H1 (cell line): ENCODE data around the gene PRR19.

Experiments
- CBX8 ChIP-seq: fragments of 300-800, 300-1000 bp; sonication (generic); IDR thresholded peaks from 2 replicates; pipeline ENCODE4 v1.7.1; 2016; ENCODE audit warnings: low read depth, low read length, borderline replicate concordance
- CREB1 ChIP-seq: IDR thresholded peaks from 2 replicates; pipeline ENCODE4 v1.6.1; 2012; ENCODE audit warnings: inconsistent platforms
- EP300 ChIP-seq, 2 experiments: IDR thresholded peaks; 1 replicate in 1 of 2; 2 replicates in 1 of 2; pipeline ENCODE4 v1.6.1; 2011 to 2012; ENCODE audit warnings: low read depth in 2 of 2, low read length in 2 of 2, mild to moderate bottlenecking in 2 of 2, borderline replicate concordance in 1 of 2, inconsistent platforms in 1 of 2, moderate library complexity in 1 of 2
- MAFK ChIP-seq: IDR thresholded peaks from 2 replicates; pipeline ENCODE4 v1.6.1; 2012; ENCODE audit warnings: low read depth, mild to moderate bottlenecking, improper control_type of control experiment, low read length
- POLR2A ChIP-seq, 2 experiments: IDR thresholded peaks; 1 replicate in 1 of 2; 2 replicates in 1 of 2; pipeline ENCODE4 v1.6.1; 2011; ENCODE audit warnings: low read depth in 2 of 2, low read length in 2 of 2, mild to moderate bottlenecking in 2 of 2; ENCODE audit errors: control extremely low read depth in 1 of 2
- POLR2AphosphoS5 ChIP-seq: IDR thresholded peaks from 2 replicates; pipeline ENCODE4 v1.6.1; 2011; ENCODE audit warnings: low read depth, low read length
- SAP30 ChIP-seq: fragments of 300-600 bp; sonication (generic); IDR thresholded peaks from 2 replicates; pipeline ENCODE4 v1.7.1; 2012; ENCODE audit warnings: low read length, moderate library complexity, mild to moderate bottlenecking, inconsistent platforms; ENCODE audit not compliant: insufficient read depth, insufficient replicate concordance
- SIN3A ChIP-seq, 2 experiments: IDR thresholded peaks in 1 of 2; conservative IDR thresholded peaks in 1 of 2; 2 replicates each; pipeline ENCODE4 v1.6.1; 2011 to 2012; ENCODE audit warnings: low read length in 2 of 2, improper control_type of control experiment in 1 of 2, low read depth in 1 of 2, mild to moderate bottlenecking in 1 of 2
- SIRT6 ChIP-seq: IDR thresholded peaks from one replicate; pipeline ENCODE4 v1.7.1; 2012; ENCODE audit warnings: low read length, inconsistent platforms
- SRF ChIP-seq: IDR thresholded peaks from 2 replicates; pipeline ENCODE4 v1.6.1; 2011; ENCODE audit warnings: mild to moderate bottlenecking, low read depth, low read length, moderate library complexity
- TAF1 ChIP-seq: IDR thresholded peaks from 2 replicates; pipeline ENCODE4 v1.6.1; 2011; ENCODE audit warnings: mild to moderate bottlenecking, low read depth, low read length
- TF ChIP-seq, protein P1 (sequence below): IDR thresholded peaks from 2 replicates; pipeline ENCODE4 v1.6.1; 2012; ENCODE audit warnings: inconsistent platforms
- TF ChIP-seq, protein P2 (sequence below), 3 experiments: IDR thresholded peaks; 1 replicate in 2 of 3; 2 replicates in 1 of 3; pipeline versions ENCODE4 v1.5.1 to v1.6.1; 2011; ENCODE audit warnings: low read length in 3 of 3, mild to moderate bottlenecking in 3 of 3, inconsistent platforms in 2 of 3, low read depth in 1 of 3, moderate library complexity in 1 of 3; ENCODE audit not compliant: insufficient read depth in 1 of 3; ENCODE audit errors: control extremely low read depth in 1 of 3
- TF ChIP-seq, protein P3 (sequence below): IDR thresholded peaks from 2 replicates; pipeline ENCODE4 v1.6.1; 2011; ENCODE audit warnings: low read depth, mild to moderate bottlenecking, low read length; ENCODE audit not compliant: insufficient read depth

DNA sequence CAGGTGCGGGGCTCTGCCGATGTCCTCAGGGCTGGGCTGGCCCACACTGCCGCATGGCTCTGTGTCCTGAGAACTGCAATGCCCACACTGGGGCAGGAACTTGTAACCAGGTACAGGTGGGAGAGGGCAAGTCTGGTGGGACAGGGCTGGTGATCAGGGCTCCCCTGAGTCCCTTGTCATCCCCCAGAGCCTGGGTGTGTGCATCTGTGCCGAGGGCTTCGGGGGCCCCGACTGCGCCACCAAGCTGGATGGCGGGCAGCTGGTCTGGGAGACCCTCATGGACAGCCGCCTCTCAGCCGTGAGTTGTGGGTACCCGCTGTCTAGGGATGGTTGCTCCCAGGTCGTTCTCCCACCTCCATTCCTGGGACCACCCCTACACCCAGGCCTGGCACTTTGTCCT lies 54.0 kb downstream of the PRR19 start:
- TF ChIP-seq, protein P1, sequence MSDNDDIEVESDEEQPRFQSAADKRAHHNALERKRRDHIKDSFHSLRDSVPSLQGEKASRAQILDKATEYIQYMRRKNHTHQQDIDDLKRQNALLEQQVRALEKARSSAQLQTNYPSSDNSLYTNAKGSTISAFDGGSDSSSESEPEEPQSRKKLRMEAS = no peak
- no peak for TF ChIP-seq CBX8
- TF ChIP-seq, protein P2, sequence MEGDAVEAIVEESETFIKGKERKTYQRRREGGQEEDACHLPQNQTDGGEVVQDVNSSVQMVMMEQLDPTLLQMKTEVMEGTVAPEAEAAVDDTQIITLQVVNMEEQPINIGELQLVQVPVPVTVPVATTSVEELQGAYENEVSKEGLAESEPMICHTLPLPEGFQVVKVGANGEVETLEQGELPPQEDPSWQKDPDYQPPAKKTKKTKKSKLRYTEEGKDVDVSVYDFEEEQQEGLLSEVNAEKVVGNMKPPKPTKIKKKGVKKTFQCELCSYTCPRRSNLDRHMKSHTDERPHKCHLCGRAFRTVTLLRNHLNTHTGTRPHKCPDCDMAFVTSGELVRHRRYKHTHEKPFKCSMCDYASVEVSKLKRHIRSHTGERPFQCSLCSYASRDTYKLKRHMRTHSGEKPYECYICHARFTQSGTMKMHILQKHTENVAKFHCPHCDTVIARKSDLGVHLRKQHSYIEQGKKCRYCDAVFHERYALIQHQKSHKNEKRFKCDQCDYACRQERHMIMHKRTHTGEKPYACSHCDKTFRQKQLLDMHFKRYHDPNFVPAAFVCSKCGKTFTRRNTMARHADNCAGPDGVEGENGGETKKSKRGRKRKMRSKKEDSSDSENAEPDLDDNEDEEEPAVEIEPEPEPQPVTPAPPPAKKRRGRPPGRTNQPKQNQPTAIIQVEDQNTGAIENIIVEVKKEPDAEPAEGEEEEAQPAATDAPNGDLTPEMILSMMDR (IDR thresholded peaks at IDR 0.05; ENCODE audit: control extremely low read depth in 1 of 3, insufficient read depth in 1 of 3, low read depth in 1 of 3, low read length in 3 of 3) = no peak
- TF ChIP-seq SIN3A (conservative IDR thresholded peaks at IDR 0.05 in 1 of 2, IDR thresholded peaks at IDR 0.05 in 1 of 2; ENCODE audit: low read depth in 1 of 2, low read length in 2 of 2) = no peak
- no peak for TF ChIP-seq CREB1
- TF ChIP-seq POLR2A (IDR thresholded peaks at IDR 0.05; ENCODE audit: control extremely low read depth in 1 of 2, low read depth in 2 of 2, low read length in 2 of 2) = no peak
- no peak for TF ChIP-seq SAP30
- TF ChIP-seq POLR2AphosphoS5 = no peak
- no peak for TF ChIP-seq TAF1
- no peak for TF ChIP-seq MAFK
- no peak for TF ChIP-seq SRF
- TF ChIP-seq SIRT6 = no peak
- TF ChIP-seq, protein P3, sequence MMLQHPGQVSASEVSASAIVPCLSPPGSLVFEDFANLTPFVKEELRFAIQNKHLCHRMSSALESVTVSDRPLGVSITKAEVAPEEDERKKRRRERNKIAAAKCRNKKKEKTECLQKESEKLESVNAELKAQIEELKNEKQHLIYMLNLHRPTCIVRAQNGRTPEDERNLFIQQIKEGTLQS = no peak
- TF ChIP-seq EP300 (IDR thresholded peaks at IDR 0.05; ENCODE audit: borderline replicate concordance in 1 of 2, low read depth in 2 of 2, low read length in 2 of 2) = no peak
